ENCODE measurements around the gene ARHGAP24.

GRCh38 chr4:85671120-85671519 lies 196.2 kb downstream of the ARHGAP24 start:
- TF ChIP-seq GABPA (IDR thresholded peaks at IDR 0.05 in 1 of 2, conservative IDR thresholded peaks at IDR 0.05 in 1 of 2): no peak
- TF ChIP-seq CTCF (IDR thresholded peaks at IDR 0.05; ENCODE audit: low read depth, low read length, missing input control): no peak
- TF ChIP-seq RAD21 (IDR thresholded peaks at IDR 0.05): no peak
- no peak for TF ChIP-seq EGR1 (IDR thresholded peaks at IDR 0.05; ENCODE audit: low read depth in 2 of 2)
- TF ChIP-seq ATF3 (IDR thresholded peaks at IDR 0.05): no peak
- TF ChIP-seq SP1 (IDR thresholded peaks at IDR 0.05): no peak

Measured in liver (tissue), 3 donors.